ENCODE data around the gene RMND1. TPM values are rescaled to one million over a fixed set of nuclear protein-coding genes. Genes with fewer than 3 reads are reported as not detected.

RMND1 gene
- total and polyA plus RNA-seq, 9 of the 15 experiments (the other 6 are each of a cell fraction or from before 2014, with no cell fraction given) = 26.9 to 47.8 (median 36.2) TPM

GRCh38 chr6:151390276-151390850 is 61.6 kb downstream of the RMND1 start (continued):
- TF ChIP-seq ZNF561 (CRISPR knock-in tag; conservative IDR thresholded peaks at IDR 0.05) (no peak), ZNF311 (CRISPR knock-in tag; IDR thresholded peaks at IDR 0.05) (no peak), MLLT1 (IDR thresholded peaks at IDR 0.05) (no peak), ZBTB9 (CRISPR knock-in tag; IDR thresholded peaks at IDR 0.05) (no peak), KLF6 (CRISPR knock-in tag; IDR thresholded peaks at IDR 0.05; ENCODE audit: borderline replicate concordance) (no peak), SMAD4 (CRISPR knock-in tag; conservative IDR thresholded peaks at IDR 0.05) (0 out of 2 replicates have a peak, but pooled peaks have one; percentile 84), ZNF354B (CRISPR knock-in tag; IDR thresholded peaks at IDR 0.05) (no peak), ZNF316 (IDR thresholded peaks at IDR 0.05) (no peak), POLR2G (IDR thresholded peaks at IDR 0.05; ENCODE audit: low read depth, low read length) (peak; percentile 82), CHAMP1 (IDR thresholded peaks at IDR 0.05) (no peak), NRF1 (conservative IDR thresholded peaks at IDR 0.05 in 1 of 2, IDR thresholded peaks at IDR 0.05 in 1 of 2) (peak; percentile 97), MYBL2 (IDR thresholded peaks at IDR 0.05; ENCODE audit: low read depth) (no peak), MYBL2 (CRISPR knock-in tag; IDR thresholded peaks at IDR 0.05; ENCODE audit: borderline replicate concordance) (no peak)
- TF ChIP-seq, protein P1, sequence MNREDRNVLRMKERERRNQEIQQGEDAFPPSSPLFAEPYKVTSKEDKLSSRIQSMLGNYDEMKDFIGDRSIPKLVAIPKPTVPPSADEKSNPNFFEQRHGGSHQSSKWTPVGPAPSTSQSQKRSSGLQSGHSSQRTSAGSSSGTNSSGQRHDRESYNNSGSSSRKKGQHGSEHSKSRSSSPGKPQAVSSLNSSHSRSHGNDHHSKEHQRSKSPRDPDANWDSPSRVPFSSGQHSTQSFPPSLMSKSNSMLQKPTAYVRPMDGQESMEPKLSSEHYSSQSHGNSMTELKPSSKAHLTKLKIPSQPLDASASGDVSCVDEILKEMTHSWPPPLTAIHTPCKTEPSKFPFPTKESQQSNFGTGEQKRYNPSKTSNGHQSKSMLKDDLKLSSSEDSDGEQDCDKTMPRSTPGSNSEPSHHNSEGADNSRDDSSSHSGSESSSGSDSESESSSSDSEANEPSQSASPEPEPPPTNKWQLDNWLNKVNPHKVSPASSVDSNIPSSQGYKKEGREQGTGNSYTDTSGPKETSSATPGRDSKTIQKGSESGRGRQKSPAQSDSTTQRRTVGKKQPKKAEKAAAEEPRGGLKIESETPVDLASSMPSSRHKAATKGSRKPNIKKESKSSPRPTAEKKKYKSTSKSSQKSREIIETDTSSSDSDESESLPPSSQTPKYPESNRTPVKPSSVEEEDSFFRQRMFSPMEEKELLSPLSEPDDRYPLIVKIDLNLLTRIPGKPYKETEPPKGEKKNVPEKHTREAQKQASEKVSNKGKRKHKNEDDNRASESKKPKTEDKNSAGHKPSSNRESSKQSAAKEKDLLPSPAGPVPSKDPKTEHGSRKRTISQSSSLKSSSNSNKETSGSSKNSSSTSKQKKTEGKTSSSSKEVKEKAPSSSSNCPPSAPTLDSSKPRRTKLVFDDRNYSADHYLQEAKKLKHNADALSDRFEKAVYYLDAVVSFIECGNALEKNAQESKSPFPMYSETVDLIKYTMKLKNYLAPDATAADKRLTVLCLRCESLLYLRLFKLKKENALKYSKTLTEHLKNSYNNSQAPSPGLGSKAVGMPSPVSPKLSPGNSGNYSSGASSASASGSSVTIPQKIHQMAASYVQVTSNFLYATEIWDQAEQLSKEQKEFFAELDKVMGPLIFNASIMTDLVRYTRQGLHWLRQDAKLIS (CRISPR knock-in tag; IDR thresholded peaks at IDR 0.05) = no peak; the same call in 1 of the 2 replicates
- TF ChIP-seq, protein P2, sequence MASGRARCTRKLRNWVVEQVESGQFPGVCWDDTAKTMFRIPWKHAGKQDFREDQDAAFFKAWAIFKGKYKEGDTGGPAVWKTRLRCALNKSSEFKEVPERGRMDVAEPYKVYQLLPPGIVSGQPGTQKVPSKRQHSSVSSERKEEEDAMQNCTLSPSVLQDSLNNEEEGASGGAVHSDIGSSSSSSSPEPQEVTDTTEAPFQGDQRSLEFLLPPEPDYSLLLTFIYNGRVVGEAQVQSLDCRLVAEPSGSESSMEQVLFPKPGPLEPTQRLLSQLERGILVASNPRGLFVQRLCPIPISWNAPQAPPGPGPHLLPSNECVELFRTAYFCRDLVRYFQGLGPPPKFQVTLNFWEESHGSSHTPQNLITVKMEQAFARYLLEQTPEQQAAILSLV (tag; IDR thresholded peaks at IDR 0.05) = no peak

Data from K562 (cell line).